ENCODE data around the gene CFAP53. TPM values are rescaled to one million over a fixed set of nuclear protein-coding genes. Genes with fewer than 3 reads are reported as not detected.

Gene CFAP53
- total and polyA plus RNA-seq, 5 donors from 2014 or later = 0.27 to 0.35 TPM; not detected in 3

Other genes with a start within 250 kb of the CFAP53 start
- gene MYO5B, start 71.3 kb downstream of the CFAP53 start, total RNA-seq = not detected
- gene MYO5B, start 71.3 kb downstream of the CFAP53 start, polyA plus RNA-seq = under 1 TPM in 2 of 4 donors, not detected in 2; 0.02 to 0.03 TPM
- 94.4 TPM for gene MBD1, start 15.0 kb upstream of the CFAP53 start, total RNA-seq
- gene MBD1, start 15.0 kb upstream of the CFAP53 start, polyA plus RNA-seq = 10 to 100 TPM; 25.2 to 28.8 (median 28.1) TPM
- gene CXXC1, start 21.2 kb upstream of the CFAP53 start, total RNA-seq = 141 TPM
- gene CXXC1, start 21.2 kb upstream of the CFAP53 start, polyA plus RNA-seq = 10 to 100 TPM; 52.9 to 67.9 (median 62.8) TPM
- 2.2 TPM for gene SKA1, start 108.6 kb upstream of the CFAP53 start, total RNA-seq
- 1 to 10 TPM in 1 of 4 donors, under 1 TPM in 3; 0.10 to 2.0 (median 0.55) TPM for gene SKA1, start 108.6 kb upstream of the CFAP53 start, polyA plus RNA-seq